LNCAP (cell line): ENCODE data around the gene MAP7D2.

Experiments
- TF ChIP-seq, protein P1 (sequence below): fragments of 450-650 bp; IDR thresholded peaks from 2 replicates; pipeline ENCODE4 v1.5.1; 2017; ENCODE audit warnings: mild to moderate bottlenecking

The MAP7D2 gene

DNA sequence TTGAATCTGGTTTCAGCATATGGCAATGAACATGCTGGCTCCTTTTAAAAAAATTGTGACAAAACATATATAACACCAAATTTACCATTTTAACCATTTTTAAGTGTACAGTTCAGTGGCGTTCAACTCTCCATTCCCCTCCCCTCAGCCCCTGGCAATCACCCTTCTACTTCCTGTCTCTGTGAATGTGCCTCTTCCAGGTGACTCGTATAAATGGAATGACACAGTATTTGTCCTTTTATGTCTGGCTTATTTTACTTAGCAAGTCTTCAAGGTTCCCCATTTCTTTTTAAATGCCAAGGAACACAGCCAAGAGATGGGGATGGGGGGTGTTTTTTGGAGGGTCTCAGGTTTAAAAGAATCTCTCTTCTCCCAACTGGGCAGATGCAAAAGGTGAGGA, 90.4 kb downstream of the MAP7D2 start:
- TF ChIP-seq, protein P1, sequence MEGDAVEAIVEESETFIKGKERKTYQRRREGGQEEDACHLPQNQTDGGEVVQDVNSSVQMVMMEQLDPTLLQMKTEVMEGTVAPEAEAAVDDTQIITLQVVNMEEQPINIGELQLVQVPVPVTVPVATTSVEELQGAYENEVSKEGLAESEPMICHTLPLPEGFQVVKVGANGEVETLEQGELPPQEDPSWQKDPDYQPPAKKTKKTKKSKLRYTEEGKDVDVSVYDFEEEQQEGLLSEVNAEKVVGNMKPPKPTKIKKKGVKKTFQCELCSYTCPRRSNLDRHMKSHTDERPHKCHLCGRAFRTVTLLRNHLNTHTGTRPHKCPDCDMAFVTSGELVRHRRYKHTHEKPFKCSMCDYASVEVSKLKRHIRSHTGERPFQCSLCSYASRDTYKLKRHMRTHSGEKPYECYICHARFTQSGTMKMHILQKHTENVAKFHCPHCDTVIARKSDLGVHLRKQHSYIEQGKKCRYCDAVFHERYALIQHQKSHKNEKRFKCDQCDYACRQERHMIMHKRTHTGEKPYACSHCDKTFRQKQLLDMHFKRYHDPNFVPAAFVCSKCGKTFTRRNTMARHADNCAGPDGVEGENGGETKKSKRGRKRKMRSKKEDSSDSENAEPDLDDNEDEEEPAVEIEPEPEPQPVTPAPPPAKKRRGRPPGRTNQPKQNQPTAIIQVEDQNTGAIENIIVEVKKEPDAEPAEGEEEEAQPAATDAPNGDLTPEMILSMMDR, result no peak

DNA sequence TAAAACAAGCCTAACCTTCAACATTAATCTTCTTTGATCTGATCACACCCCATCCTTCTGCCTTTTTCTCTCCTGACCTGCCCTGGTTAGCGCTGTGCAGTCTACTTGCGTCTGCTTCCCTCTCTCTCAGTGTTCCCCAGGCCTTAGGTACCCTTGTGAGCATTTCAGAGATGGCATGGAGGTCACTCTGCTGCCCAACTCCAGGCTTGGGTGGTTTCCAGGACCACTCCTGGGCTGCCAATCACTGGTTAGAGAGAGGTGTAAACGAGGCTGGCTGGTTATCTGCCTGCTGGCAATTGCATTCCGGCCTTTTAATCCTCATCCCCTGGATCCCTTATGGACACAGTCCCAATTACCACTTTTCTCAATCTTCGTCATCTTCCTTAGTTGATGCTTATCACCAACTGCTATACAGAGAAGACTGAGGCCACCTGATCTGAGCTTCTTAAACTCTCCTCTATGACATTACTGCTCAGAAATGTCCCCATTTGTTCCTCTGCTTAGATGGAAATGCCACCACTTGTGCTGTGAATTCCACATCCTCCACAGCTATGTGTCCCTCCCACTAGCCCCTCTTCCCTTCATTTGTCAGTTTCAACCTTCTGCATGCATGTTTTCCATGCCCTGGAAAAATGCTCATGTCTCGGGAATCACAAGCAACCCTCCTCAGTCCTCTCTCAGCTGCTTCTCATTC, 96.9 kb downstream of the MAP7D2 start:
- TF ChIP-seq, protein P1, result no peak

DNA sequence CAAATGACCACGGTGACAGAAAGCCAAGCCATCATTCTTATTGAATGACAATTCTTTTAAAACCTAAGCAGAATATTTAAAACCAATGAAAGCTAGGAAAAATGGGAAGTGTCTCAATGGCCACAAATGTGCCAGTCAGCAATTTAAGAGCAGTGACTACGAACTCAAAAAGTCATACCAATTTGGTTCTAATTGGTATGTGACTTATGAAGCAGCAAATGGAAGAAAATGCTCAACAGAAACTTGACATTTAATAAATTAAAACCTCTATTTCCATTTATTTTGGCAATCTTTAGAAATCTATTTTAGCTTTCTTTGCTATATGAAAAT, 100.1 kb downstream of the MAP7D2 start:
- TF ChIP-seq, protein P1, result no peak

DNA sequence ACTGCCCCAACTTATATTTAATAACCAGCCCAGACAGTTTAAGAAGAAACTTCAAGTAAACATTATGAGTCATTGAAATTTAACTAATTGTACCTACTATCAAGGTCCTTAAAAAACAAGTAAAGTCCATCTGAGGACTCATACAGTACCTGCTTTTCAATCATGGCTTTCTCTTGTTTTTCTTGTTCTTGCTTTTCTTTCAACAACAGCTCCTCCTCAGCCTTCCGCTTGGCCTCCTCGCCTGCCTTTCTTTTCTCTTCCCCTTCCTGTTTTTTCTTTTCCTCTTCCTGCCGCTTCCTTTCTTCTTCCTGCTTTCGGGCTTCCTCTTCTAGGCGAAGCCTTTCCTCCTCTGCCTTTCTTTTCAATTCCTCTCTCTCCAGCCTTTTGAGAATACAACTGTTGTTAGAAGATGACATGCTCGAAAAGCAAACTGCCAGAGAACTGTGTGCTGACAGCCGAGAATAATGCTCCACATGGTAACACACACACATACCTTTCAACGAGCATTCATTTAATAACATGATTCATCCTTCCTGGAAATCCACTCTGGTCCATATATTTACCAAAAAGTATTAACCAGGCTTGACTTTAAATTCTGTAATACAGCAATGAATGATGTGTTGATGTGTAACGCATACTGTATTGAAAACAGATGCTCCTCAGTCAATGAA, 100.6 kb downstream of the MAP7D2 start:
- TF ChIP-seq, protein P1, result no peak

DNA sequence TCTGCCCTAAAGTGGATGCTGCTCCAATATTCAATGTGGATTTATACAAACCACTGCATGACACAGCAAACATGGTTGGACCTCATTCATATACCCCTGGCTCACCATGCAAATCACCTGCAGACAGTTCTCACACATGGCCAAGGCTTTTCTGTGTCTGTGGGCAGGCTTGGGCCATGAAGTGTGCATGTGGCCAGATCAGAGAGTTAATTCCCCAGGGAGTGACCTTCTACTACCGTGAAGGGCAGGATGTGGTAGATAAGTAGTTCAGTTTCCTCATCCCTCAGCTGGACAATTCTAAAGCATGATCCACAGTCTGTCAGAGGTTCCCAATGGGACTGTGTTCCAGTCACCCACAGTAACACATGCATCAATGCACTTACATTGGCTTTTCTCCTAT, 101.3 kb downstream of the MAP7D2 start:
- TF ChIP-seq, protein P1, result no peak

DNA sequence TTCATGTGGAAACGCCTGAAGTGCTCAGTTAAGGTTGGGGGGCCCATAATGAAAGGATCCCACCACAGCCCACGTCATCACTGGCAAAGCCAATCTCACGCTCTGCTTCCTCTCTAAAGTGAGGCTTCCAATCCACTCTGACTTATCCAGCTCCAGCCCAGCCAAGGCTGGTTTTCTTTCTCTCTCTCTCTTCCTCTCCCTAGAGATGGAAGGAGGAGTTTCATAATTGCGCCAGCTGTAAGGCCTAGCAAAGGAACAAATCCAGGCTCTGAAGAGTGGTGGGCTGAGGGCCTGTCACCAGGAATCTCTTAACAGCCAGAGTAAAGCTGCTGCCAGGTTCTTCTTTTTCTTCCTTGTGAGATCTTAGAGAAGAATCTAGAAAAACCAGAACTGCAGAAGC, 105.1 kb downstream of the MAP7D2 start:
- TF ChIP-seq, protein P1, result no peak

DNA sequence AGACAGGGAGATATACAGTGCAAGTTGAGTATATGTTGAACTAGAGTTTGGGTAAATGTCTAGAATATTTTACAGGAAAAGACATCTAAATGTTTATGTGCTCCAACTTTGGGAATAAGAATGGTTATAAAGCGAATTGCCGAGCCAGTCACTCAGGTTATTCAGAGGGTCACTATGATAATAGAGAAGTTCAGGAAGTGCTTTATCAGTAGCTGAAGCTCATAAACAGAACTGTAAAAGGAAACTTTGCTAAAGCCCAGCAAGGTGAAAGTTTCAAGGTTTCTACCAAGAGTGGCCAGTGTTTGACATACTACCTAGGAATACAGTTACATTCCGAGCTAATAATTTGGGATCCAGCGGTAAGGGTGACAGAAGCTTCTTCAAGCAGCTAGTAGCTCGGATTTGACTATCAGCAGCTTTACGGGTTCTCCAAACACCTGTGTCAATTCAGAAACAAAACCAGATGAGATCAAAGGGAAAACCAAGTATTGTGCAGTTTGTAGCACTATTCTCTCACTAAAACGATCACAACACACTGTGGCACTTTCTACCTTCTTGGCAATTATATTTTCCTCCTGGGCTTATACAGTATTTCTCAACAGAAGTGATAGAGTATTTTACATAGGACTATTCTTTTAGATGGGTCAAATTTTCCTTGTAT, 108.6 kb downstream of the MAP7D2 start:
- TF ChIP-seq, protein P1, result no peak
